22Rv1 (cell line): ENCODE results near the gene NKAIN1.

Experiments used
- CTCF ChIP-seq: fragments of 450-650 bp; IDR thresholded peaks from 2 replicates; pipeline ENCODE4 v1.5.1; 2017; ENCODE audit warnings: mild to moderate bottlenecking
- ZFX ChIP-seq: fragments of 450-650 bp; IDR thresholded peaks from 2 replicates; pipeline ENCODE4 v1.6.1; 2017; ENCODE audit warnings: antibody characterized with exemption, borderline replicate concordance

GRCh38 chr1:31182352-31182751 is 57.3 kb downstream of the NKAIN1 start:
- TF ChIP-seq CTCF: no peak
- TF ChIP-seq ZFX: no peak
